ENCODE data around the gene MBD4. TPM values are rescaled to one million over a fixed set of nuclear protein-coding genes. Genes with fewer than 3 reads are reported as not detected.

Gene MBD4
- total and polyA plus RNA-seq, 10 of the 15 experiments (the other 5 are each of a cell fraction or from before 2014, with no cell fraction given): 17.7 to 59.0 (median 49.0) TPM

- TF ChIP-seq E2F4 (IDR thresholded peaks at IDR 0.05; ENCODE audit: low read depth, low read length) (no peak), GATAD2B (conservative IDR thresholded peaks at IDR 0.05; ENCODE audit: low read depth) (peak; percentile 79), IRF4 (IDR thresholded peaks at IDR 0.05; ENCODE audit: low read depth, low read length) (no peak; the same call in 1 of the 2 replicates), POLR2A (IDR thresholded peaks at IDR 0.05; ENCODE audit: low read depth, low read length) (no peak), SMC3 (IDR thresholded peaks at IDR 0.05; ENCODE audit: borderline replicate concordance, low read length) (peak; percentile 22; the same call in 1 of the 2 replicates), YY1 (IDR thresholded peaks at IDR 0.05; ENCODE audit: low read depth, low read length) (peak; percentile 64; the same call in 1 of the 2 replicates), POLR2AphosphoS2 (IDR thresholded peaks at IDR 0.05; ENCODE audit: low read depth, low read length) (no peak), ETV6 (conservative IDR thresholded peaks at IDR 0.05 in 1 of 2, IDR thresholded peaks at IDR 0.05 in 1 of 2; ENCODE audit: borderline replicate concordance in 1 of 2, low read depth in 1 of 2) (peak; percentile 43 to 89; a peak in 2 of 4 replicates), PAX8 (IDR thresholded peaks at IDR 0.05) (no peak), HDGF (IDR thresholded peaks at IDR 0.05) (peak; percentile 80), TCF7 (IDR thresholded peaks at IDR 0.05; ENCODE audit: borderline replicate concordance) (no peak; the same call in 1 of the 2 replicates), NBN (IDR thresholded peaks at IDR 0.05) (no peak; the same call in 1 of the 2 replicates), FOXM1 (IDR thresholded peaks at IDR 0.05; ENCODE audit: low read depth, low read length) (peak; percentile 13), NFIC (IDR thresholded peaks at IDR 0.05; ENCODE audit: low read depth, low read length) (no peak), E2F8 (IDR thresholded peaks at IDR 0.05; ENCODE audit: low read depth, partially characterized antibody) (peak; percentile 99), POLR2AphosphoS5 (IDR thresholded peaks at IDR 0.05; ENCODE audit: low read length) (no peak), ASH2L (IDR thresholded peaks at IDR 0.05; ENCODE audit: borderline replicate concordance, low read depth) (no peak), RUNX3 (IDR thresholded peaks at IDR 0.05; ENCODE audit: low read length) (peak; percentile 73), BMI1 (IDR thresholded peaks at IDR 0.05; ENCODE audit: borderline replicate concordance) (no peak), TARDBP (IDR thresholded peaks at IDR 0.05; ENCODE audit: borderline replicate concordance) (no peak; the same call in 1 of the 2 replicates), ZNF217 (IDR thresholded peaks at IDR 0.05) (0 out of 2 replicates have a peak, but pooled peaks have one; percentile 43)
- TF ChIP-seq, protein P1, sequence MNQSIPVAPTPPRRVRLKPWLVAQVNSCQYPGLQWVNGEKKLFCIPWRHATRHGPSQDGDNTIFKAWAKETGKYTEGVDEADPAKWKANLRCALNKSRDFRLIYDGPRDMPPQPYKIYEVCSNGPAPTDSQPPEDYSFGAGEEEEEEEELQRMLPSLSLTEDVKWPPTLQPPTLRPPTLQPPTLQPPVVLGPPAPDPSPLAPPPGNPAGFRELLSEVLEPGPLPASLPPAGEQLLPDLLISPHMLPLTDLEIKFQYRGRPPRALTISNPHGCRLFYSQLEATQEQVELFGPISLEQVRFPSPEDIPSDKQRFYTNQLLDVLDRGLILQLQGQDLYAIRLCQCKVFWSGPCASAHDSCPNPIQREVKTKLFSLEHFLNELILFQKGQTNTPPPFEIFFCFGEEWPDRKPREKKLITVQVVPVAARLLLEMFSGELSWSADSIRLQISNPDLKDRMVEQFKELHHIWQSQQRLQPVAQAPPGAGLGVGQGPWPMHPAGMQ (IDR thresholded peaks at IDR 0.05; ENCODE audit: borderline replicate concordance): no peak
- TF ChIP-seq, protein P2, sequence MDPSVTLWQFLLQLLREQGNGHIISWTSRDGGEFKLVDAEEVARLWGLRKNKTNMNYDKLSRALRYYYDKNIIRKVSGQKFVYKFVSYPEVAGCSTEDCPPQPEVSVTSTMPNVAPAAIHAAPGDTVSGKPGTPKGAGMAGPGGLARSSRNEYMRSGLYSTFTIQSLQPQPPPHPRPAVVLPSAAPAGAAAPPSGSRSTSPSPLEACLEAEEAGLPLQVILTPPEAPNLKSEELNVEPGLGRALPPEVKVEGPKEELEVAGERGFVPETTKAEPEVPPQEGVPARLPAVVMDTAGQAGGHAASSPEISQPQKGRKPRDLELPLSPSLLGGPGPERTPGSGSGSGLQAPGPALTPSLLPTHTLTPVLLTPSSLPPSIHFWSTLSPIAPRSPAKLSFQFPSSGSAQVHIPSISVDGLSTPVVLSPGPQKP (IDR thresholded peaks at IDR 0.05; ENCODE audit: low read depth, low read length): peak; percentile 86
- TF ChIP-seq, protein P3, sequence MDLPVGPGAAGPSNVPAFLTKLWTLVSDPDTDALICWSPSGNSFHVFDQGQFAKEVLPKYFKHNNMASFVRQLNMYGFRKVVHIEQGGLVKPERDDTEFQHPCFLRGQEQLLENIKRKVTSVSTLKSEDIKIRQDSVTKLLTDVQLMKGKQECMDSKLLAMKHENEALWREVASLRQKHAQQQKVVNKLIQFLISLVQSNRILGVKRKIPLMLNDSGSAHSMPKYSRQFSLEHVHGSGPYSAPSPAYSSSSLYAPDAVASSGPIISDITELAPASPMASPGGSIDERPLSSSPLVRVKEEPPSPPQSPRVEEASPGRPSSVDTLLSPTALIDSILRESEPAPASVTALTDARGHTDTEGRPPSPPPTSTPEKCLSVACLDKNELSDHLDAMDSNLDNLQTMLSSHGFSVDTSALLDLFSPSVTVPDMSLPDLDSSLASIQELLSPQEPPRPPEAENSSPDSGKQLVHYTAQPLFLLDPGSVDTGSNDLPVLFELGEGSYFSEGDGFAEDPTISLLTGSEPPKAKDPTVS (IDR thresholded peaks at IDR 0.05; ENCODE audit: low read depth, low read length): no peak
These were observed 40.4 kb downstream of the MBD4 start (continued) for GRCh38 chr3:129399145-129399894.

All from GM12878 (cell line).